NCI-H1417 treated with DMSO at 0.1 percent for 48 hours (cell line): ENCODE data around the gene MRPS25.

Source experiments
- DNase-seq: peaks from one replicate; lab custom pipeline; 2025; lab: John Stamatoyannopoulos, UW

The MRPS25 gene

GRCh38 chr3:15081960-15082664 is 17.0 kb upstream of the MRPS25 start:
- DNase-seq, result no peak

- DNase-seq, result no peak
These were observed 14.0 kb upstream of the MRPS25 start for GRCh38 chr3:15079091-15079490.

- no peak for DNase-seq
These were observed 9.4 kb upstream of the MRPS25 start for GRCh38 chr3:15074500-15074899.

- no peak for DNase-seq
These were observed 6.6 kb upstream of the MRPS25 start for GRCh38 chr3:15071699-15072098.

- DNase-seq, result no peak
These were observed 4.3 kb upstream of the MRPS25 start for GRCh38 chr3:15069441-15069840.

GRCh38 chr3:15066467-15066866 is 1.4 kb upstream of the MRPS25 start:
- DNase-seq, result no peak

- no peak for DNase-seq
These were observed 464 bp upstream of the MRPS25 start for GRCh38 chr3:15065550-15066007.

- no peak for DNase-seq
These were observed 748 bp downstream of the MRPS25 start for GRCh38 chr3:15064299-15064834.

- DNase-seq, result no peak
These were observed 1.3 kb downstream of the MRPS25 start for GRCh38 chr3:15063656-15064286.

GRCh38 chr3:15063238-15063637 is 1.9 kb downstream of the MRPS25 start:
- no peak for DNase-seq

- DNase-seq, result no peak
These were observed 5.1 kb downstream of the MRPS25 start for GRCh38 chr3:15060029-15060428.

GRCh38 chr3:15056676-15057404 is 8.3 kb downstream of the MRPS25 start:
- DNase-seq, result no peak

- DNase-seq, result no peak
These were observed 10.0 kb downstream of the MRPS25 start for GRCh38 chr3:15055019-15055557.

GRCh38 chr3:15053541-15053940 is 11.6 kb downstream of the MRPS25 start:
- DNase-seq, result no peak

- DNase-seq, result no peak
These were observed 12.5 kb downstream of the MRPS25 start for GRCh38 chr3:15052335-15053242.

GRCh38 chr3:15051531-15051930 is 13.6 kb downstream of the MRPS25 start:
- no peak for DNase-seq

- no peak for DNase-seq
These were observed 14.6 kb downstream of the MRPS25 start for GRCh38 chr3:15050405-15051092.

- DNase-seq, result no peak
These were observed 15.5 kb downstream of the MRPS25 start for GRCh38 chr3:15049584-15049983.

- DNase-seq, result no peak
These were observed 19.4 kb downstream of the MRPS25 start for GRCh38 chr3:15045667-15046066.

GRCh38 chr3:15044326-15044725 is 20.8 kb downstream of the MRPS25 start:
- DNase-seq, result no peak
